Large intestine (tissue), 3 donors: Measurements from ENCODE around the gene MB21D2. TPM values are rescaled to one million over a fixed set of nuclear protein-coding genes. Genes with fewer than 3 reads are reported as not detected.
A peak's percentile ranks its signal among the peaks of the same experiment; 100 is the strongest.

Experiments
- DNase-seq, 2 donors: peaks; one replicate each; pipeline versions ENCODE4 v3.0.0 to v3.0.0-alpha.2; 2013
- H3K27ac ChIP-seq: one replicate; pipeline ENCODE4 v1.5.1; 2013; ENCODE audit warnings: low read length
- H3K27me3 ChIP-seq: 2 replicates; pipeline ENCODE4 v1.6.1; 2013; ENCODE audit warnings: low read length; ENCODE audit not compliant: control insufficient read depth, insufficient read depth
- H3K36me3 ChIP-seq: 2 replicates; pipeline ENCODE4 v1.6.1; 2013; ENCODE audit warnings: low read length; ENCODE audit not compliant: control insufficient read depth, insufficient read depth
- H3K4me1 ChIP-seq: one replicate; pipeline ENCODE4 v1.6.1; 2013; ENCODE audit warnings: low read length; ENCODE audit not compliant: control insufficient read depth, insufficient read depth
- H3K4me3 ChIP-seq: one replicate; pipeline ENCODE4 v1.5.1; 2013; ENCODE audit warnings: low read length
- H3K9me3 ChIP-seq: one replicate; pipeline ENCODE4 v1.6.1; 2013; ENCODE audit warnings: mild to moderate bottlenecking, low read depth, low read length, moderate library complexity; ENCODE audit not compliant: control insufficient read depth
- WGBS: methylation state at CpG from one replicate; pipeline ENCODE4 v1.1.5; 2013; ENCODE audit warnings: low lambda C conversion rate; ENCODE audit not compliant: insufficient coverage; 5-methylcytosine and 5-hydroxymethylcytosine counted together
- polyA plus RNA-seq: library from polyadenylated mRNA; unstranded; fragments of 120-200 nt; gene quantifications from one replicate; pipeline ENCODE4 v1.2.1, GENCODE V29; 2013

MB21D2 gene
- polyA plus RNA-seq, 1 donor = 18.3 TPM

- Histone ChIP-seq H3K27me3 (no peaks in the 10 kb centered on the region), H3K27ac (peak overlapping the region; percentile 88), H3K4me1 (peaks cover 50% of the 10 kb centered on the region), H3K36me3 (no peaks in the 10 kb centered on the region), H3K9me3 (no peaks in the 10 kb centered on the region), H3K4me3 (no peak overlapping the region)
- peak; percentile 82 to 93 for DNase-seq
- WGBS = 32% methylated on average over 2 of the region's 5 CpGs
These were observed 20.7 kb downstream of the MB21D2 start for GRCh38 chr3:192897005-192897404.

- no CpG with 5 or more reads among the region's 5 CpGs for WGBS
- no peak for DNase-seq
- no peaks in the 10 kb centered on the region for H3K9me3 ChIP-seq
- peak overlapping the region; percentile 88 for H3K27ac ChIP-seq
- no peaks in the 10 kb centered on the region for H3K36me3 ChIP-seq
- H3K27me3 ChIP-seq = no peaks in the 10 kb centered on the region
- H3K4me3 ChIP-seq = no peak overlapping the region
- H3K4me1 ChIP-seq = peaks cover 42% of the 10 kb centered on the region
These were observed 21.4 kb downstream of the MB21D2 start for GRCh38 chr3:192896208-192896607.

GRCh38 chr3:192894676-192895075, 23.0 kb downstream of the MB21D2 start:
- no peak overlapping the region for H3K27ac ChIP-seq

GRCh38 chr3:192892981-192893700, 24.5 kb downstream of the MB21D2 start:
- Histone ChIP-seq H3K4me3 (no peak overlapping the region), H3K27me3 (no peaks in the 10 kb centered on the region), H3K36me3 (no peaks in the 10 kb centered on the region), H3K9me3 (no peaks in the 10 kb centered on the region), H3K4me1 (peaks cover 66% of the 10 kb centered on the region), H3K27ac (peak overlapping the region; percentile 36)
- peak in 1 of 2 donors; percentile 55 for DNase-seq
- 61% methylated on average over 5 of the region's 13 CpGs for WGBS

More at GRCh38 chr3:192894676-192895075, 23.0 kb downstream of the MB21D2 start:
- Histone ChIP-seq H3K36me3 (no peaks in the 10 kb centered on the region), H3K4me3 (no peak overlapping the region), H3K27me3 (no peaks in the 10 kb centered on the region), H3K4me1 (peaks cover 54% of the 10 kb centered on the region), H3K9me3 (no peaks in the 10 kb centered on the region)
- DNase-seq = no peak
- WGBS = no CpG with 5 or more reads among the region's 5 CpGs

GRCh38 chr3:192890347-192891335, 27.0 kb downstream of the MB21D2 start:
- Histone ChIP-seq H3K4me1 (peaks cover 55% of the 10 kb centered on the region), H3K9me3 (no peaks in the 10 kb centered on the region), H3K27me3 (no peaks in the 10 kb centered on the region), H3K4me3 (no peak overlapping the region), H3K27ac (peak overlapping the region; percentile 93), H3K36me3 (no peaks in the 10 kb centered on the region)
- WGBS = 61% methylated on average over 4 of the region's 13 CpGs
- peak in 1 of 2 donors; percentile 70 for DNase-seq

- DNase-seq = peak in 1 of 2 donors; percentile 59
- peak overlapping the region; percentile 93 for H3K27ac ChIP-seq
- no peaks in the 10 kb centered on the region for H3K27me3 ChIP-seq
- no peaks in the 10 kb centered on the region for H3K9me3 ChIP-seq
- peaks cover 54% of the 10 kb centered on the region for H3K4me1 ChIP-seq
- H3K4me3 ChIP-seq = no peak overlapping the region
- no peaks in the 10 kb centered on the region for H3K36me3 ChIP-seq
- 17% methylated on average over 2 of the region's 3 CpGs for WGBS
These were observed 28.0 kb downstream of the MB21D2 start for GRCh38 chr3:192889679-192890078.

- peak overlapping the region; percentile 93 for H3K27ac ChIP-seq
- peaks cover 42% of the 10 kb centered on the region for H3K4me1 ChIP-seq
These were observed 29.5 kb downstream of the MB21D2 start for GRCh38 chr3:192888190-192888589.

GRCh38 chr3:192887701-192888100, 30.0 kb downstream of the MB21D2 start:
- H3K9me3 ChIP-seq = no peaks in the 10 kb centered on the region
- peaks cover 40% of the 10 kb centered on the region for H3K4me1 ChIP-seq
- H3K36me3 ChIP-seq = no peaks in the 10 kb centered on the region
- peak; percentile 65 to 78 for DNase-seq
- H3K4me3 ChIP-seq = peak overlapping the region; percentile 12
- no peaks in the 10 kb centered on the region for H3K27me3 ChIP-seq
- H3K27ac ChIP-seq = peak overlapping the region; percentile 93
- WGBS = no CpG with 5 or more reads among the region's 7 CpGs

More at GRCh38 chr3:192888190-192888589, 29.5 kb downstream of the MB21D2 start:
- peak overlapping the region; percentile 12 for H3K4me3 ChIP-seq
- no peaks in the 10 kb centered on the region for H3K36me3 ChIP-seq
- 40% methylated on average over 3 of the region's 5 CpGs for WGBS
- H3K27me3 ChIP-seq = no peaks in the 10 kb centered on the region
- DNase-seq = peak; percentile 67 to 90
- no peaks in the 10 kb centered on the region for H3K9me3 ChIP-seq

- H3K27ac ChIP-seq = peak overlapping the region; percentile 93
- DNase-seq = peak; percentile 88 to 92
These were observed 30.6 kb downstream of the MB21D2 start for GRCh38 chr3:192887047-192887446.

More at GRCh38 chr3:192887047-192887446, 30.6 kb downstream of the MB21D2 start:
- no peaks in the 10 kb centered on the region for H3K9me3 ChIP-seq
- WGBS = 41% methylated on average over 3 of the region's 9 CpGs
- no peaks in the 10 kb centered on the region for H3K36me3 ChIP-seq
- peaks cover 41% of the 10 kb centered on the region for H3K4me1 ChIP-seq
- H3K4me3 ChIP-seq = no peak overlapping the region
- H3K27me3 ChIP-seq = no peaks in the 10 kb centered on the region
